SK-N-SH treated with all-trans-retinoic acid at 6 μM for 48 hours (cell line): ENCODE data around the gene CORO7.

Experiments used
- ATAC-seq: fragments of 200-7000 bp; cut with Tn5 transposase; 3 replicates; pipeline ENCODE4 v1.9.1; 2020; ENCODE audit warnings: mild to moderate bottlenecking, moderate library complexity
- BACH2 ChIP-seq: fragments of 250-450 bp; sonication (Bioruptor Pico); IDR thresholded peaks from 2 replicates; pipeline ENCODE4 v1.9.0; 2021; ENCODE audit warnings: mild to moderate bottlenecking, borderline replicate concordance
- CSDC2 ChIP-seq: fragments of 250-450 bp; sonication (Bioruptor Pico); IDR thresholded peaks from 2 replicates; pipeline ENCODE4 v1.5.0; 2020; ENCODE audit warnings: mild to moderate bottlenecking, moderate library complexity
- ESRRG ChIP-seq: fragments of 250-450 bp; sonication (Bioruptor Pico); IDR thresholded peaks from 2 replicates; pipeline ENCODE4 v1.6.1; 2021; ENCODE audit warnings: mild to moderate bottlenecking
- GLIS3 ChIP-seq: fragments of 250-450 bp; sonication (Bioruptor Pico); IDR thresholded peaks from 2 replicates; pipeline ENCODE4 v1.5.0; 2020; ENCODE audit warnings: mild to moderate bottlenecking, moderate library complexity
- ISL1 ChIP-seq: fragments of 250-450 bp; sonication (Bioruptor Pico); IDR thresholded peaks from 2 replicates; pipeline ENCODE4 v2.1.2; 2022; ENCODE audit warnings: mild to moderate bottlenecking, moderate library complexity
- OSR1 ChIP-seq: fragments of 250-450 bp; sonication (Bioruptor Pico); IDR thresholded peaks from 2 replicates; pipeline ENCODE4 v1.8.0; 2022; ENCODE audit warnings: moderate library complexity, mild to moderate bottlenecking, inconsistent platforms
- PATZ1 ChIP-seq: fragments of 250-450 bp; sonication (Bioruptor Pico); IDR thresholded peaks from 2 replicates; pipeline ENCODE4 v1.8.0; 2020; ENCODE audit warnings: mild to moderate bottlenecking, moderate library complexity, borderline replicate concordance
- RARB ChIP-seq: fragments of 250-450 bp; sonication (Bioruptor Pico); IDR thresholded peaks from 2 replicates; pipeline ENCODE4 v1.8.0; 2021; ENCODE audit warnings: mild to moderate bottlenecking, moderate library complexity
- SNAI2 ChIP-seq: fragments of 250-450 bp; sonication (Bioruptor Pico); IDR thresholded peaks from 2 replicates; pipeline ENCODE4 v1.5.0; 2020; ENCODE audit warnings: mild to moderate bottlenecking, moderate library complexity
- TCF4 ChIP-seq: fragments of 250-450 bp; sonication (Bioruptor Pico); IDR thresholded peaks from 2 replicates; pipeline ENCODE4 v1.8.0; 2021; ENCODE audit warnings: mild to moderate bottlenecking, moderate library complexity, borderline replicate concordance
- TOX ChIP-seq: fragments of 250-450 bp; sonication (Bioruptor Pico); IDR thresholded peaks from 2 replicates; pipeline ENCODE4 v1.8.0; 2021; ENCODE audit warnings: mild to moderate bottlenecking, moderate library complexity, borderline replicate concordance
- TSHZ2 ChIP-seq: fragments of 250-450 bp; sonication (Bioruptor Pico); IDR thresholded peaks from 2 replicates; pipeline ENCODE4 v1.5.0; 2020; ENCODE audit warnings: mild to moderate bottlenecking, moderate library complexity
- ZFP3 ChIP-seq: fragments of 250-450 bp; sonication (Bioruptor Pico); IDR thresholded peaks from 2 replicates; pipeline ENCODE4 v1.5.0; 2020; ENCODE audit warnings: mild to moderate bottlenecking, moderate library complexity
- ZFP30 ChIP-seq: fragments of 450-650 bp; formaldehyde crosslinking; IDR thresholded peaks from 2 replicates; pipeline ENCODE4 v1.5.0; 2022; ENCODE audit warnings: mild to moderate bottlenecking, moderate library complexity
- ZNF565 ChIP-seq: fragments of 450-650 bp; formaldehyde crosslinking; conservative IDR thresholded peaks from 2 replicates; pipeline ENCODE4 v1.5.0; 2020; ENCODE audit warnings: low read depth, mild to moderate bottlenecking, moderate library complexity
- ZNF70 ChIP-seq: fragments of 450-650 bp; formaldehyde crosslinking; IDR thresholded peaks from 2 replicates; pipeline ENCODE4 v1.5.0; 2020; ENCODE audit warnings: mild to moderate bottlenecking, moderate library complexity
- ZNF8 ChIP-seq: fragments of 450-650 bp; formaldehyde crosslinking; IDR thresholded peaks from 2 replicates; pipeline ENCODE4 v1.5.0; 2020; ENCODE audit warnings: mild to moderate bottlenecking, moderate library complexity
- TF ChIP-seq, protein P1 (sequence below): fragments of 250-450 bp; sonication (Bioruptor Pico); IDR thresholded peaks from 2 replicates; pipeline ENCODE4 v1.8.0; 2021; ENCODE audit warnings: low read depth, mild to moderate bottlenecking, moderate library complexity, borderline replicate concordance
- TF ChIP-seq, protein P2 (sequence below): fragments of 250-450 bp; sonication (Bioruptor Pico); IDR thresholded peaks from 2 replicates; pipeline ENCODE4 v1.5.1; 2021; ENCODE audit warnings: mild to moderate bottlenecking, moderate library complexity

CORO7 gene

GRCh38 chr16:4392382-4393239 lies 23.8 kb downstream of the CORO7 start:
- peak; percentile 77; the same call in 1 of the 2 replicates for TF ChIP-seq PATZ1 (CRISPR knock-in tag)
- no peak for TF ChIP-seq ZFP30 (CRISPR knock-in tag)
- TF ChIP-seq TCF4 (CRISPR knock-in tag) = peak; percentile 98
- TF ChIP-seq, protein P1, sequence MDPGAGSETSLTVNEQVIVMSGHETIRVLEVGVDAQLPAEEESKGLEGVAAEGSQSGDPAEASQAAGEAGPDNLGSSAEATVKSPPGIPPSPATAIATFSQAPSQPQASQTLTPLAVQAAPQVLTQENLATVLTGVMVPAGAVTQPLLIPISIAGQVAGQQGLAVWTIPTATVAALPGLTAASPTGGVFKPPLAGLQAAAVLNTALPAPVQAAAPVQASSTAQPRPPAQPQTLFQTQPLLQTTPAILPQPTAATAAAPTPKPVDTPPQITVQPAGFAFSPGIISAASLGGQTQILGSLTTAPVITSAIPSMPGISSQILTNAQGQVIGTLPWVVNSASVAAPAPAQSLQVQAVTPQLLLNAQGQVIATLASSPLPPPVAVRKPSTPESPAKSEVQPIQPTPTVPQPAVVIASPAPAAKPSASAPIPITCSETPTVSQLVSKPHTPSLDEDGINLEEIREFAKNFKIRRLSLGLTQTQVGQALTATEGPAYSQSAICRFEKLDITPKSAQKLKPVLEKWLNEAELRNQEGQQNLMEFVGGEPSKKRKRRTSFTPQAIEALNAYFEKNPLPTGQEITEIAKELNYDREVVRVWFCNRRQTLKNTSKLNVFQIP (CRISPR knock-in tag) = no peak
- no peak for TF ChIP-seq SNAI2 (CRISPR knock-in tag)
- TF ChIP-seq ZNF70 (CRISPR knock-in tag) = 0 out of 2 replicates have a peak, but pooled peaks have one; percentile 9
- TF ChIP-seq ZFP3 (CRISPR knock-in tag) = no peak
- peak; percentile 42; the same call in 1 of the 2 replicates for TF ChIP-seq ZNF565 (CRISPR knock-in tag)
- peak; percentile 94 for TF ChIP-seq TSHZ2 (CRISPR knock-in tag)
- no peak for TF ChIP-seq CSDC2 (CRISPR knock-in tag)
- TF ChIP-seq, protein P2, sequence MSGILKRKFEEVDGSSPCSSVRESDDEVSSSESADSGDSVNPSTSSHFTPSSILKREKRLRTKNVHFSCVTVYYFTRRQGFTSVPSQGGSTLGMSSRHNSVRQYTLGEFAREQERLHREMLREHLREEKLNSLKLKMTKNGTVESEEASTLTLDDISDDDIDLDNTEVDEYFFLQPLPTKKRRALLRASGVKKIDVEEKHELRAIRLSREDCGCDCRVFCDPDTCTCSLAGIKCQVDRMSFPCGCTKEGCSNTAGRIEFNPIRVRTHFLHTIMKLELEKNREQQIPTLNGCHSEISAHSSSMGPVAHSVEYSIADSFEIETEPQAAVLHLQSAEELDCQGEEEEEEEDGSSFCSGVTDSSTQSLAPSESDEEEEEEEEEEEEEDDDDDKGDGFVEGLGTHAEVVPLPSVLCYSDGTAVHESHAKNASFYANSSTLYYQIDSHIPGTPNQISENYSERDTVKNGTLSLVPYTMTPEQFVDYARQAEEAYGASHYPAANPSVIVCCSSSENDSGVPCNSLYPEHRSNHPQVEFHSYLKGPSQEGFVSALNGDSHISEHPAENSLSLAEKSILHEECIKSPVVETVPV (CRISPR knock-in tag) = no peak
- no peak for TF ChIP-seq GLIS3 (CRISPR knock-in tag)
- TF ChIP-seq, all 23 proteins: peak for 5
- peak; percentile 86 for ATAC-seq

DNA sequence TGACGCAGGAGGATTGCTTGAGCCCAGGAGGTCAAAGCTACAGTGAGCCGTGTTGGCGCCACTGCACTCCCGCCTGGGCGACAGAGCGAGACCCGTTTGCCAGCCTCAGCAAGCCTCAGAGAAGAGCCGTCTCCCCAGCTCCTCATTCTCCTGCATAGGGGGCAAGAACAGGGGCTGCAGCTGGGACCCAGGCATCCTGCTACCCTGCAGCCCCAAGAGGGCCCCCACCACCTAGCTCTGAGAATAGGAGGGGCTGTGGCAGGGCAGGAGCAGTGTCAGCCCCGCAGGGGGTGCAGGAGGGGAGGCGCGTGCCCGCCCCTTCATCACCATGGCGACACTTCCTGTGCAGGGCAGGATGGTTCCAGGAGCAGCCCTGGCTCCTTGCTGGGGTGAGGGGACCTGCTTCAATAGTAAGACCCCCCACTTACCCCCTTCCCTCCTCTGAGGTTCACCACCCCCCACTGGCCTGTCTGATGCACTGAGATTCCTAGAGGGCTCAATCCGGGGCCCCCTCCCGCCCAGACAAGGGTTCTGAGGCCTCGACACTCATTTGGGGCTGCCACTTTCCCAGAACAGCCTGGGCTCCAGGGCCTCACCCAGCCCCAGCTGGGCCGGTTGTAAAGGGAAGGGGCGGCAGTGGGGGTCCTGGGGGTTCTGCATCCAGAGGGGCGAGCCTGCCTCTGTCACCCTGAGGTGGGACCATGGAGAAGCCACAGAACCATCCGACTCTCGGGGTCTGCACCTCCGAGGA lies 24.6 kb downstream of the CORO7 start:
- TF ChIP-seq ZNF8 (CRISPR knock-in tag) = no peak
- TF ChIP-seq ESRRG (CRISPR knock-in tag) = no peak
- TF ChIP-seq BACH2 = no peak
- no peak for TF ChIP-seq ZFP30 (CRISPR knock-in tag)
- no peak for TF ChIP-seq SNAI2 (CRISPR knock-in tag)
- TF ChIP-seq OSR1 = no peak
- TF ChIP-seq CSDC2 (CRISPR knock-in tag) = no peak
- no peak for TF ChIP-seq ZFP3 (CRISPR knock-in tag)
- TF ChIP-seq, all 23 proteins: peak for 0
- no peak for ATAC-seq

DNA sequence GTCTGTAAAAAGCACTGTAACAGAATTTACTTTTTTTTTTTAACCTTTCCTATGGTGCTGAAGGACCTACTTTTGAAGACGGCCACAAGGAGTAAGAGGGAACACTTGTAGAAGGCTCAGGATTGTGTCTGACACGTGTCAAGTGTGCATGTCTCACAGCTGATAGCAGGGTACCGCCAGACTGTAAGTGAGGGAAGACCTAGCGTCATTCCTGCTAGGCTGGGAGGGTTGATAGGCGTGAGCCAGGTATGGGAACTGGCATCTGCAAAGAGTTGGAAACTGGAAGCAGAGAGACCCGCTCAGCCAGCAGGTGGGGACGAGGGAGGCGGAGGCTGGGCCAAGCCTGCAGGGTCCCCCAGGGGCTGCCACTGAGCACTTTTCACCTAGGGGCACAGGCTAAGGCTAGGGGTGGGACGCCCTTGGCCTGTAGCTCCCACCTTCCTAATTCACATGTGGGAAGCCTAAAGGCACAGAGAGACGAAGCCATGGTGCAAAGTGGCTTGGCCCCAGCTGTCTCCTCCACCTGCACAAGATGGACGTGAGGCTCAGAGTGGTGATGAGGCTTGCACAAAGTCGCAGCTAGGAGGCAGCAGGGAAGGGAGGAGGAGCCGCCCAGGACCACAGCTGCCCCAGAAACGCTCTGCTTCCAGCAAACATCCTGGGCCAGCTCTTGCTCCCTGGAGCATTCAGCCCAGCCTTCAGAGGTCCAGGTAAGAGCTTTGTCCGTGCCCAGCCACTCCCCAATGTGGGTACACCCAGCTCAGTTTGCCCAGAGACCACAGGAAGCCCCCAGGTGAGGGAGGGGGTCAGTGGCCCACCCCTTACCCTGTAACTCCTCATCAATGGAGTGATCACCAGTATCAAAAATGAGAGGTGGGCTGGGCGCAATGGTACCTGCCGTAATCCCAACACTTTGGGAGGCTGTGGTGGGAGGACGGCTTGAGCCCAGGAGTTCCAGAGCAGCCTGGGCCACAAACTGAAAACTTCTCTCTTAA lies 25.8 kb downstream of the CORO7 start:
- no peak for ATAC-seq
- TF ChIP-seq RARB (CRISPR knock-in tag) (no peak), TCF4 (CRISPR knock-in tag) (no peak), OSR1 (no peak), ISL1 (CRISPR knock-in tag) (no peak), ZNF565 (CRISPR knock-in tag) (no peak), TSHZ2 (CRISPR knock-in tag) (no peak), SNAI2 (CRISPR knock-in tag) (no peak), BACH2 (no peak), CSDC2 (CRISPR knock-in tag) (no peak), TOX (no peak), GLIS3 (CRISPR knock-in tag) (no peak)
